NCI-H146 treated with DMSO at 0.1 percent for 48 hours (cell line): Measurements from ENCODE around the gene CLTCL1.

ENCODE experiments used
- DNase-seq: peaks from one replicate; lab custom pipeline; 2025; ENCODE audit not compliant: unreplicated experiment; lab: John Stamatoyannopoulos, UW

The CLTCL1 gene

DNA sequence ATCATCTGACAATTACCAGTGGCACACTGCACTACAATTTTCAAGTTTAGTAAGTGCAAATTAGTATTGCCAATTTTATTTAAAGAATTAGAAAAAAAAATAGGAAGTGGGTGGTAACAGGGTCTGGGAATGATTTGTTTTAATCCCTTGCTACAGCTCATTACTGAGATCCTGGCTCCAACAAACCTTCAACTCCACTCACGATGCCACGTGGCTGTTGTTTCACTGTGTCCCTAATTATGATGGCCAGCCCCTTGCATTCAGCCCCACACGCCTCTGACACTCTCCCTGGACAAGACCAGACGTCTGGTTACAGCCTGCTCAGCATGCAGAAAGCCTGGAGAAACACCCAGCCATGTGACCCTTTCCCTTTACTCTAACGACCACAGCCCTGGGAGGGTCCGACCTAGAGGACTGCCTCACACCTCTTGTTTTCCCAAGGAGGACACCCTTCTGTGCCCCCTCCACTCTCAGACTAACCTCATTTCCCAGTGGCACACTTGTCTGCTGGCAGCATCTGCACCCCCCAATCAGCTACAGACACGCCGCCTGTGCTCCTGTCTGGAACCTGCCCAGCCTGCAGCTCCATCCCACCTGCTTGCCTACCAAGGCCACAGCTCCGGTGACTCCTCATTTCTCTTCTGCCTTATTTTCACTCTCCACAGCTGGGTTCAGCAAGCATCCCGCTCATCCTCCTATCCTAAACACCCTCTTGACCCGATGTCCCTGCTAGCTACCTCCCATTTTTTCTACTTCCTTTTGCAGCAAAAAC lies 94.5 kb downstream of the CLTCL1 start:
- DNase-seq = no peak

DNA sequence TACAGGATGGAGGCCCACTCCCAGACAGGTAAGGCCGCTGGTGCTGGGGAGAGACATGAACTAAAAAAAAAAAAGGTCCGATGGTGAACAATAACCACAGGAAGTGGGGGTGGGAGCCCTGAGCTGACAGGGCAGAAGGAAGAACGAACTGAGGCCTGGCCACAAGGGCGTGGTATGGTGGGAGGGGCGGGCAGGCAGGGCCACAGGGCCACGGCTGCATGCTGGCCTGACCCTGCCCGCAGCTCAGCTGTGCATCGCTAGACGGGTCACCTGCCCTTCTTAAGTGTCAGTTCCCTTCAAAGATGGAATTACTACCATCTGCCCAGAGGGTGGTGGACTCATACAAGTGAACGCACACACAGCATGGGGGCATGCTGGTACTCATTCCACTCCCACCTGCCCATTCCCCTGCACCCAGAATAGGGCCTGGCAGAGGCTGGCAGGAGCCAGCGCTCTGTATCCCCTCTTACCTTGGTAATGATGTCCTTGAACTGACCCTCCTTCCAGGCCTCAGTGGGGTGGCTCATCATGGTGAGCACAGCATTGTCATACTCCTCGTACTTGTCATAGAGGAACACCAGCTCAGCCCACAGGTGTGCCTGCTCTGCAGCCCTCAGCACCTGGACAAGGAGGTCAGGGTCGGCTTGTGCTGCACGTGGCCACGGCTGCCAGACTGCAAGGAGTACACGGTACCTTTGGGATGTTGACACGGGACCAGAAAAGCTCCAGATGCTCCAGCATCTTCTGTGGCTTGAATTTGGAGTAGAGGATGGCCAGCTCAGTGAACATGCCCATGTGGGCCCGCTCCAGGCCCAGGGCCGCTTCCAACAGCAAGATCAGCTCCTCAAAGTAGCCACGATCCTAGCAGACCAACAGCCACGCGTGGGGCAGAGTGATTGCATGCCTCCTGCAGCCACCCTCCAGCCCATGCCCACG lies 95.5 kb downstream of the CLTCL1 start:
- DNase-seq = no peak

DNA sequence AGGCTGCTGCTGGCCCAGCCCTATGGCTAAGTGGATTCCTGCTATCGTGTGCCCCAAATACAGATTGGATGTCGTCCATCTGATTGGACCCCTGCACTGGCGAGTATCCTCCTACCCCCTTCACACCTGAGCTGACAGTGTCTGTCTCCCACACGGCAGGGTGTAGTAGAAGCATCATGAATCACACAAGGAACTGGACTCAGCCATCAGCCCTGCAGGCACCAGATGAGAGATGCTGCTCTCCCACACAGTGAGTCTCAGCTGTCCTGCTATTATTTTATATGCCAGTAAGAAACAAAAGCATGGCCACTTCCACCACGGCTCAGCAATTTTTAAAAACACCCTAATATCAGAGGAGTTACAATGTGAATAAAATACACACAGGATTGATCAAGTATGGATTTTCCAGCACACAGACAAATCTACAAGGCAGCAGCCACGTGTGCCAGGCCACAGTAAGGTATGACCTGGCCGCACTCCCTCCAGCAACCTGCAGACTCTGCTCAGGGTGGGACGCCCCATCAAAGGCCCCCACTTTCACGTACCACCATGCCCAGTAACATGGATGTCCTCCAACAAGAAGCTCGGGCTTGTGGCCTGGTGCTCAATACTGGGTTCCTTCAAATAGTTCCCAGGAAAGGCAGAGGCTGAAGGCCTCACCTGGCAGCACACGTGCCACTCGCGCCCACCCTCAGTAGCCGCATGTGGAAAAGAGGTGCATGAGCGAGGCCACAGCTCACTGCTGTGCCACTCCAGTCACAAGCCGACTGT lies 96.6 kb downstream of the CLTCL1 start:
- DNase-seq = no peak

DNA sequence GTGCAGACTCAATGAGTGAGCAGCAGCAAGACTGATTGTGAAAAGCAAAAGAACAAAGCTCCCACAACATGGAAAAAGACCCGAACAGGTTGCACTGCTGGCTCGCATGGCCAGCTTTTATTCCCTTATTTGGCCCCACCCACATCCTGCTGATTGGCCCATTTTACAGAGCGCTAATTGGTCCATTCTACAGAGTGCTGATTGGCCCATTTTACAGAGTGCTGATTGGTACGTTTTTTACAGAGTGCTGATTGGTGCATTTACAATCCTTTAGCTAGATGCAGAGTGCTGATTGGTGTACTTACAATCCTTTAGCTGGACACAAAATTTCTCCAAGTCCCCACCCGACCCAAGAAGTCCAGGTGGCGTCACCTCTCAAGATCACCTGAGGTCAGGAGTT lies 97.6 kb downstream of the CLTCL1 start:
- DNase-seq = no peak

DNA sequence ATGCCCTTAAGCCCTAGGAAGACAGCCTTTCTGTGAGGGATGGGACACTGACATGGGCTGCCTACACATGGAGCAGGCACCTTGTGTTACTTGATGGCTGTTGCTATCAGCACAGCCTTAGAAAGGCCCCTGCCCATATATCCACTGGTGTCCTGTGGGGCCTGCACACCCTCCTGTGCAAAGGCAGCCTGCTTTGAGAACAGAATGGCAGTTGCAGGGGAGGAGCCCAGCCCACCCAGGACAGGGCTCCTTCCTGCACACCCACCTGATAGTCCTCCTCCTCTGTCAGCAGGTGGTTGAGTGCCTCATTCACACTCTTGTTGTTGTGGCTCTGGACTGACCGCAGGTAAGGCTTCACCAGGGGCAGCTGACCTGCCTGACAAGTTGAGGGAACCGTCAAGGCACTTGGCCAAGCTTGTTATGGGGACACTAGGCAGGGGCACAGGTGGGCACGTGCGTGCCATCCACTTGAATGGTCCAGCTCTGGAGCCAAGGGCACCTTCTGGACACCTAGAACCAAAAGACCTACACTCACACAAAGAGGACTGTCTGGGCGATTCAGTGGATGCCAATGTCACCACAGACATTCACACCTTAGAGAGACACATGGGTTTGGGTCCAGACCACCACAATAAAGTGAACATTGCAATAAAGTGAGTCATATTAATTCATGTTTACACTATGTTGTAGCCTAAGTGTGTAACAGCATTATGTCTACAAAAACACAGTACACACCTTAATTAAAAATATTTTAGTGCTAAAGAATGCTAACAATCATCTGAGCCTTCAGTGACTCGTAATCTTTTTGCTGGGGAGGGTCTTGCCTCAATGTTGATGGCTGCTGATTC lies 103.6 kb downstream of the CLTCL1 start:
- no peak for DNase-seq

DNA sequence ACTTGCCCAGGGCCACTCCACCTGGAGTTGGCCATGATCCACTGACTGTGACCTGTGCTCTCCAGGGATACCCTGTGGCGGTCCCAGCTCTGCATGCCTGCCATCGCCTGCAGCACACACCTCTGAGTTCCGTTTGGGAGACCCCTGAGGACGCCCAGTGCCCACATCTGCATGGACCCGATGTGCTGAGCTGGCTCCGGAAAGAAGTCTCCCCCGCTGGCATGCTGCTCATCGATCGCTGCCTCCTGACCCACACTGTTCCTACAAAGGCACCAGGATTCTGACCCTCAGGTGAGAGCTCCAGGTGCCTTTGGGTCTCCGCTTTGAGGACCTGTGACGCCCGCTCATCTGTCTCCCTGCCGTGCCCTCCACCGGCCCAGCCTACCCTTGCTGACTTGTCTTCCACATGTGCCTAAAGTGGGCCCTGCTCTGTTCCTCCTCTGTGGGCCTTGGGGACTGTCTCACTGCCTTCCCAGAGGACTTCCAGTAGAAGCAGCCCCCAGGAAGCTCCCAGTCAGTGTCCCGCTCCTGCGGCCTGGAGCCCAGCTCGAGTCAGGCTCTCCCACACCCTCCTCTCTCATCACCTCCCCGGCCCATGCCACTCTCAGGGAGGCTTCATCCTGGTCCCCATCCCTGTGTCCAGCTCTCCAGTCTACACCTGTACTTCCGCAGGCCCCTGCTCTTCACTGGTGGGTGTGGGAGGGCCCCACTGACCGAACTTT lies 107.1 kb downstream of the CLTCL1 start:
- DNase-seq = no peak

DNA sequence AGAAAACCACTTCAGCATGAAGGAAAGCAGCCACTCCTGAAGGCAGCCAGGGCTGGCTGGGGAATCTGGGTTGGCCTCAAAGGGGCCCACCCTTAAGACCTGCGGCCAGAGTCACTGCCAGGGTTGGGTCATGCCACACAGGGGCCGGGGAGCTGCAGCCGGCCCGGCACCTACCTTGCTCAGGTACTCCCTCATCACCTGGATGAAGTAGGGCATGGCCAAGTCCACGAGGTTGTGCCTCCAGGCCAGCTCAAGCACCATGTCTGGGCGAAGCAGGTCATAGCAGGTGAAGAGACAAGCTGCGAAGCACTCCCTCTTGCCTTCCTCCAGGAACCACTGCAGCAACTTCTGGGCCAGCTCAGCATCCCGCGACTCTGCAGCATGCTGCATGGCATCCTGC lies 108.3 kb downstream of the CLTCL1 start:
- no peak for DNase-seq

DNA sequence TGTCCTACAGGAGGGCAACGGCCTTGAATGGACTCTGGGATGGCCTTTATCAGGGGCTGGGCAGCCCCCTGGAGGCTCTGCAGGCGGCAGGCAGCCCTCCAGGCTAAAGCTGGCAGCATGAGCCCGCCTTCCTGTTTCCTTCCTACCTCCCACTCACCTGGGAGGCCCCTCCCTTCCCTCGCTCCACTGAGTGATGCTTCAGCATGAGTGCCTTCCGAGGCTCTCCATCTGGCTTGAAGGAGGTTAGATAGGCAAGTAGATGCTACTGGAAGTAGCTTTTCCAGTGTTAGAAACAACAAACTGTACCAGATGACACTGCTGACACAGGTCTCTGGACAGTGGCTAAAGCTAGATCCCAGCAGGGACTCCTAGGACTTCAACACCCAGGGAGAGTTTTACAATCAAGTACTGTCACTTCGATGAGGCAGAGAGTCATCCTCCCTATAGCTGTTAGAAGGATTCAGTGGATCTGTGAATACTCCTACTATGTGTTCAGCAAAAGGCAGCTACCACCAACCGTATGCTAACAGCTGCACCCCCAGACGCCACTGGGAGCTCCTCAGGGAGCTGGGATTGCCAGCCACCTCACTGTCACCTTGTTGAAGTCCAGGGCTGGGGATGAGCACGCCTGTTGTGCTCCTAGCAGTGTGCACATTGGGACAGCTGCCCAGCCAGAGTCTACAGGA lies 108.9 kb downstream of the CLTCL1 start:
- no peak for DNase-seq

DNA sequence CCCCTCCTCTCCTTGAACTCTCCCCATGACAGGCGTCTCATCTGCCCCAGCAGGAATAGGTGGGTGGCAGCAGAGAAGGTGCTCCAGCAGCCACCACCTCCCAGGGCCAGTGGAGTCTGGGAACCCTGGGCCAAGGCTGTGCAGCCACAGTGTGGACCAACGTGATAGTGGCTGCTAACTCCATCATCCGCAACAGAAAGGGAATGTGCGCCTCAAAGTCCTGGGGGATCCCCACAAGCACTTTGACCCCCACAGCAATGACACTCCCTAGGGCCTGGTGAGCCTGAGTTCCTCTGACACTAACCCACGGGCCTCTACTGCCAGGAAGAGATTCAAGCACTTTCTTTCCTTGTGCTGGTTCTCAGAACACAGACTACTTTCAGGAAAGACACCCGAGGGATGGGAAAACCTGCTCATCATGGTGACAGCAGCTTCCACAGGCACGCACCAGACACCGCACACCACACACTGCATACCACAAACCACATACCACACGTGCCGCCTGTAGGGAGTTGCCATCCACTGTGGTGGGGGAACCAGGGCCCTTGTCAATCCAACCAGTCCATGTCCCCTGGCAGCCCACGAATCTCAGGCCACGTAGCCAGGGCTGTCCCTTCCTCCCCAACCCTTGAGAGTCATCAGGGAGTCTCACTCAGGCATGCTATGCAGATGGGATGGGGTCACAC lies 109.6 kb downstream of the CLTCL1 start:
- DNase-seq = no peak

DNA sequence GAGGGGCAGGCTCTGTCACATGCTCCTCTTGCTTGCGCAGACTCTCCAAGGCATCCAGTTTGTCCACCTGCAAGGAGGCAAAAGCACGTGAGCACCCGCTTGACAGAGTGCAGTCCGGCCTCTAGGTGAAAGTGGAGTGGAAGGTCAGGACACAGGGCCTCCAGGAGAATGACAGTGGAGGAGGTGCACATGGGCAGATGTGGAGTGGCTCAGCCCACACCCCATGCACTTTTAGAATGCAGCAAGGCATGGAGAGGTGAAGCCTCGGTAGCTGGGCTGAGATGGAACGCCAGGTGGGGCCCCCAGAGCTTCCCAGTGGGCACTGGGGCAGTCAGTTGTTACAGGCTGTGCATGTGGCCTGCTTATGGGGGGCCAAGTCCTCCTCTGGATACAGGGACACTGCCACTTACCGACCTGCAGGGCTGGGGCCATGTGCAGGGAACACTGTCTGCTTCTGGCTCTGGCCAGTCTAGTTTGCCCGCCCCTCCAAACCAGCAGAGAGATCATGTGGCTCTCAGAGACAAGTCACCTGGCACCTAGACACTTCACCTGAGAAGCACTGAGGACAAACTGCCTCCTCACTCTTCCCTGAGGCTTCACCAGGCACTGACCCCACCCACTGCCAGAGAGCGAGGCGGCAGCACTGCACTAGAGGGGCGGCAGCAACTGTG lies 110.6 kb downstream of the CLTCL1 start:
- DNase-seq = no peak

DNA sequence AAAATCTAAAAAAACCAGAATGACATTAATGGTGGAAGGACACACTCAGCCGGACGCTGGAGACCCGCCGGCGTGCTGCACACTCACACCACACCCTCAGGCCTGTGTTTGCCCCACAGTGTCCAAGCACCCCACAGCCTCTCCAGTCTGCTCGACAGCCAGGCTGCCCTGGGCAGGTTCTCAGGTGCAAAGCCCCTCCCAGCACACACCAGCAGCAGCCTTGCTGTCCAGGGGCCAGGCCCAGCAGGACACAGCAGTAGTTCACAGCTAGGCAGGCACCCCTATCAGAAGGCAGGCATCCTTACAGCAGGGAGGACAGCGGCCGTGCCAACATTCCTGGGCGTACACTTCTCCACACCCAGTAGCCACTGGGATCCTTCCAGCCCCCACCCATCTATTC lies 111.3 kb downstream of the CLTCL1 start:
- no peak for DNase-seq

DNA sequence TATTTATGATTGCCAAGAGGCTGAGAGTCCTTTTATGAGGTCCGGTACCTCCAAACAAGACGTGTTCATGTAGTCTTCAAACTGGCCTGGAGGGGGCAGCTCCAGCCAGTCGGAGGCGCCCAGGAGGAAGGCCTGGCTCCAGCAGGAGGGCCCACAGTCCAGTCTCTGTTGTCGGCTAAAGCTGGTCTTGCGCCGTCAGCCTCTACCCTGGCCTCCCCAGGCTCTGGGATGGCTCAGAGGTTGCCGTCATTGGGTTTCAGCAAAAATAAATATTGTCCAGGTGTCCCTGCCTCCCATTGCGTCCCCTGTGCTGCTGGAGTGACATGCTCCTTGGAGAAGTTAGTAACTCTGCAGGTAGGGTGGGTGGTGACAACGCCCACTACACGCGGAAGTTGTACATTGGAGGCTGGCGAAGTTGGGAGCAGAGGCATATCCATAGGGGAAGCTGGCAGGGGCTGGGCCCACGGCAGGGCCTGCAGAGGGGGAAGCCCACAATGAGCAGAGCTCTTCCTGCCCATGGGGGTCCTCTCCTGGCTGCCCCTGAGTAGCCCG lies 111.9 kb downstream of the CLTCL1 start:
- DNase-seq = peak; percentile 19

DNA sequence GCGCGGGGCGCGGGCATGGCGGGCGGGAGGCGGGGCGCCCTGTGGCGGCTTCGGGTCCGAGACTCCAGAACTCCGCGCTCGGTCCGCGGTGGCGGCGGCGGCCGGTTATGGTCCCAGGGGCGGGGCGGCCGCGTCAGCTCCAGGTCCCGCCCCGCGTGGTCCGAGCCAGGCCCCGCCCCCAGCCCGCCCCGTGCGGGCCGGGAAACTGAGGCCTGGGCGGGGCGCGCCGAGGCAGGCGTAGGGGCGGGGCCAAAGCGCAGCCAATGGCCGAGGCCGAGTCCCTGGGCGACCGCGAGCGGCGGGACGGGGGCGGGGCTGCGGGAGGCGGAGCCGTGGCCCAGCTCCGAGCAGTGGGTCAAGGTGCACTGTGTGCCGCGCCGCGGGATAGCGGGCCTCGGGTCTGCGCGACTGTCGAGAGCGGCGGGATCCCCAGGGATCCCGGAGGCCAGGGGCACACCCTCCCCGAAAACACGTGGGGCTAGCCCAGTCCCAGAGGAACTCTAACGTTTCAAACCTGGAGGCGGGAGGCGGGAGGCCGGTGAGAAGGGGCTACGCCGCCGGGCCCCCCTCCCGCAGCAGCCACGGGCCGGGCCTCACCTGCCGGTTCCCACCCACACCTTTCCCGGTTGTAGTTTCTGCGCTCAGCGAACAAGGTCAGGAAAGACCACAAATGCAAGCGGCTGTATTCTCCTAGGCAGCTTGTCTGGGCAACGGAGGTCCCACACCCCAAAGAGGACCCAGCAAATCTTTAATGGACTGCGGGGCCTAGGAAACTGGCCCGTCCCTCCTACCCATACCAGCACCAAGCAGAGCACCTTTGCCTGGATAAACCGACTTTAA lies 112.6 kb downstream of the CLTCL1 start, which contains the start of gene SLC25A1:
Gene SLC25A1 (minus strand): TSS at position 80 of the 840 bp plus-strand sequence. CDS start 63 bp downstream, at position 17.
- peak; percentile 17 for DNase-seq

DNA sequence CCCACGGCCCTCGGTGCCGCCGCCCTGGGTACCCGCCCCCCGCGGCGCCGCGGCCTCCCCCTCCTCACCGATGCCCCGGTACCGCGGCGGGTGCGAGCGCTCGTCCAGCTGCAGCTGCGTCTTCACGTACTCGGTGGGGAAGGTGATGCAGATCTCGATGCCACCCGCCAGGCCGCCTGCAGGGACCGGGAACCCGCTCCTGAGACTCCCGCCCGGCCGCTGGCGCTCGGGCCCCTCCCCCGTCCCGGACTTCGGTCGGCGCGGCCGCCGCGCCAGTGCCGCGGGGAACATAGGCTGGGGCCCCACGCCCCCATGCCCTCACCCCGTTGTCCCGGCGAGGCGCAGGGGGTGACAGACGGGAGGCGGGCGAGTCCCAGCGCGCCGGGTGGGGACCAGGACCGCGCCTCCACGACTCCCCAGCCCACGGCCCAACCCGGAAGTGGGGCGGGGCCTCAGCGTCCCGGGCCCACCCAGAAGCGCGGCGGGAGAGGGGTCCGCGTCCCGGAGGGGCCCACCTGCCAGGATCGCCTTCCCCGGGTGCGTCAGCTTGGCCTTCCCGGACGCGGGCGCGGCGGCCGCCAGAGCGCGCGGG lies 113.4 kb downstream of the CLTCL1 start:
- DNase-seq = no peak

DNA sequence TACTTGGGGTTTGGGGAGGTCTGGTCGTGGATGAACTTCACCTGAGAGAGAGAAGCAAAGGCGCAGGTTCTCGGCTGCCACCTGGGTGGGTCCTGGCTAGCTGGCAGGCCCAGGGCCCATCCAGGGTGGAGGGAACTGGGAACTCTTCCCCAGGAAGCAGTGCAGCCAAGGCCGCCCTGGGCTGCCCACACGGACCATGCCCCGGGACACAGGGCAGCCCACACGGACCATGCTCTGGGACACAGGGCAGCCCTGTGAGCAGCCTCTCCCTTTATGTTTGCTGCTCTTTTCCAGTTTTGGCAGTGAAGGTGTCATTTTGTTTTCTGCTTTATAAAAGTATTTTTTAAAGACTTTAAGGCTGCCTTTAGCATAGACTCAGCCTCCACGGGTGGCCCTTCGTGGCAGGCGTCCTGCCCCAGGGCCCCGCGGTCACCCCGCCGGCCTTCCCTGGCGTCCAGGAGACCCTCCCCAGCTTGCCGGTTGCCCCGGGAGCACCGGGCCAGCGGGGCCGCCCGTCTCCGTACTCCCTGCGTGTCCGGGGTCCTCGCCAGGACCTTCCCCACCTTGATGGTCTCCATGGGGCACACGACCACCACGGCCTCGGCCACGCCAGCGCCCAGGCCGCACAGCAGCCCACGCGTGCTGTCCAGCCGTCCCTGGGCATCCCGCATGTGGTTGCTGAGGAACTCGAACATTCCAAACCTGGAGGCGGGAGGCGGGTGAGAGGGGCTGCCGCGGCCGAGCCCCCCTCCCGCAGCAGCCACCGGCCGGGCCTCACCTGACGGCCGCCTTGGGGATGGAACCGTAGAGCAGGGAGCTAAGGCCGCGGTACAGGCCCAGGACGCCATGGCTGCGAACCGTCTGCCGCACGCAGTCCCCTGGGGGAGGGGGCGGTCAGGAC lies 114.1 kb downstream of the CLTCL1 start:
- DNase-seq = no peak
